ENCODE results near the gene MOB2.

DNA sequence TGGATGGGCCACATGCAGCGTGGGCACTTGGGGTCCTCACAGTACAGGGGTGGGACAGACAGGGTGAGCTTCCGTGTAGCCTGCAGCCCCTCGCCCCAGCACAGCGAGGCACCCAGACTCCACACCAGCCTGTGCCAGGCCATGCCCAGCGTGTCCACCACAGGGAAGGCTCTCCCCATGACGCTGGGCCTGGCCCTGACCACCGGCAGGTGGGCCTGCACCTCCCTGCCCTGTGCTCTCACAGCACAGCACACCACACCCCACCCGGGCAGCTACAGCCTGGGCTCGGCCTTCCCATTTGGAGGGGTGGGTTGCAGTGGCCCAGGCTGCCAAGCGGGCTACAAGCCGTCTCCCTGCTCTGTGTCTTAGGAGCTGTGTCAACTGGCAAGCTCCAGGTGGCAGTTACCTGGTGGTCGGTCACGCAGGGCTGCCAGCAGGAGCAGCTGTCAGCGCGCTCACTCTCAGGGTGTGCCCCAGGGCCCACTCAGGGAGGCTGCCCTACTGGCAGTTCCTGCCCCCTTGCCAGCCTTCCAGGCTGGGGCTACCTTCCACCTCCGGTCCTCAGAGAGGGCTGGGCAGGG, 4.6 kb downstream of the MOB2 start:
- TF ChIP-seq CTCF (IDR thresholded peaks at IDR 0.05), result no peak
- TF ChIP-seq POLR2AphosphoS5 (IDR thresholded peaks at IDR 0.05), result no peak

Data from breast epithelium (tissue), 3 donors.